Hepatocyte (in vitro differentiated cells): ENCODE results near the gene MZF1.

Experiments
- CTCF ChIP-seq: fragments of 200-600 bp; sonication (generic); IDR thresholded peaks from 2 replicates; pipeline ENCODE4 v1.5.1; 2016; ENCODE audit warnings: antibody characterized with exemption, mild to moderate bottlenecking; ENCODE audit not compliant: poor library complexity
- EZH2 ChIP-seq: fragments of 200-600 bp; sonication (generic); IDR thresholded peaks from 2 replicates; pipeline ENCODE4 v1.6.1; 2016; ENCODE audit warnings: antibody characterized with exemption, mild to moderate bottlenecking, borderline replicate concordance

GRCh38 chr19:58556622-58557220, 16.4 kb downstream of the MZF1 start:
- TF ChIP-seq CTCF, result no peak
- TF ChIP-seq EZH2, result no peak
